MM.1S (cell line): ENCODE data around the gene LBH.

Source experiments
- DNase-seq: peaks from one replicate; pipeline ENCODE4 v3.0.0-alpha.2; 2015
- H2AFZ ChIP-seq: fragments of 300-600 bp; sonication (generic); 2 replicates; pipeline ENCODE4 v1.6.0; 2016; ENCODE audit warnings: antibody characterized with exemption, low read length
- H3F3A ChIP-seq: fragments of 300-600 bp; sonication (generic); 2 replicates; pipeline ENCODE4 v1.6.1; 2016; ENCODE audit warnings: mild to moderate bottlenecking, antibody characterized with exemption, low read length, moderate library complexity, mixed read lengths; ENCODE audit not compliant: insufficient read depth
- H3K27ac ChIP-seq: fragments of 300-600 bp; sonication (generic); 2 replicates; pipeline ENCODE4 v1.5.1; 2016; ENCODE audit warnings: mild to moderate bottlenecking, low read length
- H3K27me3 ChIP-seq: fragments of 300-600 bp; sonication (generic); replicated peaks from 2 replicates; pipeline ENCODE4 v1.6.0; 2016; ENCODE audit warnings: low read length; ENCODE audit not compliant: insufficient read depth
- H3K36me3 ChIP-seq: fragments of 300-600 bp; sonication (generic); replicated peaks from 2 replicates; pipeline ENCODE4 v1.6.1; 2016; ENCODE audit warnings: mild to moderate bottlenecking, low read length, mixed read lengths; ENCODE audit not compliant: insufficient read depth
- H3K4me1 ChIP-seq: fragments of 300-600 bp; sonication (generic); 2 replicates; pipeline ENCODE4 v1.6.1; 2016; ENCODE audit warnings: low read length, mixed read lengths
- H3K4me2 ChIP-seq: fragments of 300-600 bp; sonication (generic); 2 replicates; pipeline ENCODE4 v1.6.0; 2016; ENCODE audit warnings: low read depth, low read length
- H3K4me3 ChIP-seq: fragments of 300-600 bp; sonication (generic); 2 replicates; pipeline ENCODE4 v1.5.1; 2016; ENCODE audit warnings: low read length, mixed read lengths
- H3K79me2 ChIP-seq: fragments of 300-600 bp; sonication (generic); 2 replicates; pipeline ENCODE4 v1.6.1; 2016; ENCODE audit warnings: mixed run types, low read length, mixed read lengths
- H3K9ac ChIP-seq: fragments of 300-600 bp; sonication (generic); 2 replicates; pipeline ENCODE4 v1.6.1; 2016; ENCODE audit warnings: low read length, mixed read lengths
- H3K9me2 ChIP-seq: fragments of 300-600 bp; sonication (generic); replicated peaks from 2 replicates; pipeline ENCODE4 v1.6.1; 2016; ENCODE audit warnings: mild to moderate bottlenecking, low read length, mixed read lengths; ENCODE audit not compliant: insufficient read depth
- H3K9me3 ChIP-seq: fragments of 300-600 bp; sonication (generic); replicated peaks from 2 replicates; pipeline ENCODE4 v1.6.1; 2016; ENCODE audit warnings: mild to moderate bottlenecking, low read length, mixed read lengths; ENCODE audit not compliant: insufficient read depth
- H4K20me1 ChIP-seq: fragments of 300-600 bp; sonication (generic); 2 replicates; pipeline ENCODE4 v1.6.1; 2016; ENCODE audit warnings: mild to moderate bottlenecking, low read length, moderate library complexity, mixed read lengths; ENCODE audit not compliant: insufficient read depth
- CTCF ChIP-seq: fragments of 300-600 bp; sonication (generic); IDR thresholded peaks from 2 replicates; pipeline ENCODE4 v1.5.1; 2016; ENCODE audit warnings: antibody characterized with exemption, low read length, mixed read lengths
- EZH2 ChIP-seq: fragments of 300-600 bp; sonication (generic); optimal IDR thresholded peaks from 2 replicates; pipeline ENCODE3; 2017; ENCODE audit warnings: low read depth, mild to moderate bottlenecking, antibody characterized with exemption, low read length, mixed read lengths
- EZH2phosphoT487 ChIP-seq: fragments of 300-600 bp; sonication (generic); IDR thresholded peaks from 2 replicates; pipeline ENCODE4 v1.6.1; 2018; ENCODE audit warnings: antibody characterized with exemption, low read length

The LBH gene

GRCh38 chr2:30283931-30284565, 52.7 kb downstream of the LBH start:
- Histone ChIP-seq H3K79me2 (no peaks in the 10 kb centered on the region), H3K4me3 (no peak overlapping the region), H3K27ac (no peak overlapping the region), H3K9ac (no peak overlapping the region), H3F3A (no peaks in the 10 kb centered on the region), H3K4me1 (no peaks in the 10 kb centered on the region), H3K27me3 (no peaks in the 10 kb centered on the region), H4K20me1 (no peaks in the 10 kb centered on the region), H3K36me3 (no peaks in the 10 kb centered on the region), H3K9me2 (no peaks in the 10 kb centered on the region), H2AFZ (no peak overlapping the region), H3K4me2 (no peak overlapping the region), H3K9me3 (no peaks in the 10 kb centered on the region)
- TF ChIP-seq CTCF (no peak), EZH2 (no peak), EZH2phosphoT487 (no peak)
- DNase-seq, result no peak

GRCh38 chr2:30285758-30286157, 54.4 kb downstream of the LBH start:
- no peaks in the 10 kb centered on the region for H3K36me3 ChIP-seq
- DNase-seq, result no peak
- H4K20me1 ChIP-seq, result no peaks in the 10 kb centered on the region
- no peaks in the 10 kb centered on the region for H3F3A ChIP-seq
- no peak overlapping the region for H2AFZ ChIP-seq
- H3K79me2 ChIP-seq, result no peaks in the 10 kb centered on the region
- TF ChIP-seq CTCF (no peak), EZH2phosphoT487 (no peak), EZH2 (no peak)
- H3K27me3 ChIP-seq, result no peaks in the 10 kb centered on the region
- no peak overlapping the region for H3K4me3 ChIP-seq
- no peak overlapping the region for H3K27ac ChIP-seq
- H3K4me1 ChIP-seq, result no peaks in the 10 kb centered on the region
- no peaks in the 10 kb centered on the region for H3K9me2 ChIP-seq
- no peak overlapping the region for H3K9ac ChIP-seq
- H3K9me3 ChIP-seq, result no peaks in the 10 kb centered on the region
- no peak overlapping the region for H3K4me2 ChIP-seq

GRCh38 chr2:30287190-30287840, 56.0 kb downstream of the LBH start:
- Histone ChIP-seq H3K27me3 (no peaks in the 10 kb centered on the region), H3K36me3 (no peaks in the 10 kb centered on the region), H2AFZ (no peak overlapping the region), H3K4me3 (no peak overlapping the region), H3K4me1 (no peaks in the 10 kb centered on the region), H3K27ac (no peak overlapping the region), H3K9ac (no peak overlapping the region), H3F3A (no peaks in the 10 kb centered on the region), H3K4me2 (no peak overlapping the region), H3K79me2 (no peaks in the 10 kb centered on the region), H4K20me1 (no peaks in the 10 kb centered on the region), H3K9me3 (no peaks in the 10 kb centered on the region), H3K9me2 (no peaks in the 10 kb centered on the region)
- no peak for TF ChIP-seq EZH2
- TF ChIP-seq CTCF, result no peak
- TF ChIP-seq EZH2phosphoT487, result no peak
- no peak for DNase-seq
